ENCODE results near the gene TMEM94. TPM values are rescaled to one million over a fixed set of nuclear protein-coding genes. Genes with fewer than 3 reads are reported as not detected.

TMEM94 gene
- total and polyA plus RNA-seq, 2 of the 4 experiments (the other 2 are of a cell fraction), result 8.4 to 64.7 TPM

- no peak overlapping the region for H4K8ac ChIP-seq (ENCODE audit: low read depth in 2 of 2, low read length in 2 of 2)
- H3K9ac ChIP-seq (ENCODE audit: low read depth, low read length), result no peak overlapping the region
- H4K5ac ChIP-seq (ENCODE audit: low read depth, low read length), result no peak overlapping the region
- no TSS peak for BruUV-seq (replicated peaks)
- H3K14ac ChIP-seq (replicated peaks; ENCODE audit: low read depth, low read length), result no peak overlapping the region
- no peak overlapping the region for H2AK5ac ChIP-seq (ENCODE audit: low read depth, low read length)
- no peak overlapping the region for H3K23ac ChIP-seq (ENCODE audit: low read depth, low read length)
- H2AK9ac ChIP-seq (replicated peaks; ENCODE audit: low read depth, low read length, poor library complexity), result no peak overlapping the region
- no peak overlapping the region for H2BK15ac ChIP-seq (ENCODE audit: low read depth, low read length)
- no peak overlapping the region for H3K18ac ChIP-seq (ENCODE audit: low read depth, low read length)
- TF ChIP-seq POLR2A (IDR thresholded peaks at IDR 0.05; ENCODE audit: low read depth, low read length), result no peak
- no peak for TF ChIP-seq CTCF (conservative IDR thresholded peaks at IDR 0.05; ENCODE audit: low read depth, low read length)
- TF ChIP-seq SMC3 (IDR thresholded peaks at IDR 0.05; ENCODE audit: low read depth, low read length), result no peak
- no peak for TF ChIP-seq NFE2L2 (IDR thresholded peaks at IDR 0.05; ENCODE audit: low read depth, low read length)
- TF ChIP-seq MXI1 (IDR thresholded peaks at IDR 0.05; ENCODE audit: borderline replicate concordance, low read depth, low read length), result no peak
- no peak for TF ChIP-seq BHLHE40 (IDR thresholded peaks at IDR 0.05; ENCODE audit: low read depth, low read length)
- no peak for TF ChIP-seq MAFK (IDR thresholded peaks at IDR 0.05; ENCODE audit: low read depth, low read length)
- TF ChIP-seq RAD21 (IDR thresholded peaks at IDR 0.05; ENCODE audit: low read length), result no peak
- TF ChIP-seq FOS (IDR thresholded peaks at IDR 0.05; ENCODE audit: low read depth, low read length), result no peak
- TF ChIP-seq RFX5 (IDR thresholded peaks at IDR 0.05; ENCODE audit: low read depth, low read length), result no peak
- TF ChIP-seq MAZ (IDR thresholded peaks at IDR 0.05; ENCODE audit: borderline replicate concordance, low read depth, low read length), result no peak
- TF ChIP-seq USF2 (IDR thresholded peaks at IDR 0.05; ENCODE audit: low read depth, low read length), result no peak
- TF ChIP-seq CEBPB (IDR thresholded peaks at IDR 0.05; ENCODE audit: low read depth, low read length), result no peak
- no peak overlapping the region for H3K4me3 ChIP-seq (ENCODE audit: insufficient read depth, low read depth, low read length)
- H3K56ac ChIP-seq (ENCODE audit: extremely low read depth, insufficient read depth, low read length), result no peak overlapping the region
- no peak overlapping the region for H3K4ac ChIP-seq (ENCODE audit: low read depth, low read length)
- H3K4me2 ChIP-seq (ENCODE audit: low read depth, low read length), result no peak overlapping the region
- H3K79me1 ChIP-seq (ENCODE audit: low read depth in 1 of 2, low read length in 2 of 2), result peaks cover 0 to 7% of the 10 kb centered on the region in 2 experiments; a peak in 1 of 4 replicates
- CTCF ChIA-PET, result no interaction called here
- H4K20me1 ChIP-seq (ENCODE audit: insufficient read depth, low read length), result no peaks in the 10 kb centered on the region; the same call in 1 of the 2 replicates
- ATAC-seq (ENCODE audit: low read depth), result no peak
- no peak overlapping the region for H2BK5ac ChIP-seq (ENCODE audit: low read depth, low read length, poor library complexity, severe bottlenecking)
- POLR2A ChIA-PET (ENCODE audit: unreplicated experiment), result no interaction called here
- 97% methylated on average over 6 of the region's 19 CpGs; no CpG with 5 or more reads in 1 of the 2 experiments for whole genome bisulfite sequencing, 2 experiments (ENCODE audit: extremely low coverage in 2 of 2, insufficient read length in 1 of 2)
- DNase-seq, result no peak
- no peaks in the 10 kb centered on the region for H3K4me1 ChIP-seq (ENCODE audit: control insufficient read depth, insufficient read depth, low read length)
- intact Hi-C loops (cut with micrococcal nuclease), result no loop called here
- no peaks in the 10 kb centered on the region; the same call in none of the 2 replicates for H3K9me1 ChIP-seq (ENCODE audit: insufficient read depth, low read length)
- no peak overlapping the region for H2BK20ac ChIP-seq (ENCODE audit: low read depth, low read length)
- dilution Hi-C loops (cut with HindIII; ENCODE audit: low sequenced_read_pairs, unreplicated experiment), result no loop called here
- H3K27ac ChIP-seq (ENCODE audit: insufficient read depth, low read length), result no peak overlapping the region
- H3K36me3 ChIP-seq (ENCODE audit: control insufficient read depth, insufficient read depth, low read length), result peaks cover 41% of the 10 kb centered on the region
- H3K9me3 ChIP-seq (ENCODE audit: control insufficient read depth, insufficient read depth, low read length), result no peaks in the 10 kb centered on the region
- in situ Hi-C loops (cut with MboI; ENCODE audit: low sequenced_read_pairs), result no loop called here
- H2BK120ac ChIP-seq (ENCODE audit: low read depth, low read length), result no peak overlapping the region
- no peak overlapping the region for H2AFZ ChIP-seq (replicated peaks; ENCODE audit: low read length, poor library complexity)
- no peaks in the 10 kb centered on the region for H3K27me3 ChIP-seq (ENCODE audit: control insufficient read depth, insufficient read depth, low read length)
- H4K91ac ChIP-seq (ENCODE audit: insufficient read depth, low read depth, low read length), result no peak overlapping the region
These were observed 34.7 kb downstream of the TMEM94 start for GRCh38 chr17:75490953-75491649.

All from IMR-90 (cell line).